ENCODE measurements around the gene IL18R1.

- TF ChIP-seq CTCF (IDR thresholded peaks at IDR 0.05) (no peak), POLR2A (IDR thresholded peaks at IDR 0.05) (no peak)
Measured at GRCh38 chr2:102421890-102422759, 66.5 kb downstream of the IL18R1 start.
